GM12878 (cell line): Measurements from ENCODE around the gene DTL.

Experiments used
- GATAD2B ChIP-seq: fragments of 450-650 bp; conservative IDR thresholded peaks from 2 replicates; pipeline ENCODE4 v1.6.1; 2017; ENCODE audit warnings: low read depth, mild to moderate bottlenecking, moderate library complexity
- MYC ChIP-seq: IDR thresholded peaks from 2 replicates; pipeline ENCODE4 v1.6.1; 2011; ENCODE audit warnings: mild to moderate bottlenecking, low read length, moderate library complexity, inconsistent platforms; ENCODE audit not compliant: insufficient read depth, insufficient replicate concordance, insufficient read length, severe bottlenecking
- NR2C2 ChIP-seq: IDR thresholded peaks from 2 replicates; pipeline ENCODE4 v1.6.1; 2011; ENCODE audit warnings: borderline replicate concordance, low read depth; ENCODE audit not compliant: control insufficient read depth, insufficient read length
- POLR2A ChIP-seq: IDR thresholded peaks from 2 replicates; pipeline ENCODE4 v1.6.1; 2011; ENCODE audit warnings: low read depth, mild to moderate bottlenecking, low read length
- POLR2AphosphoS2 ChIP-seq: IDR thresholded peaks from 2 replicates; pipeline ENCODE4 v1.6.1; 2011; ENCODE audit warnings: low read depth, mild to moderate bottlenecking, low read length, improper control_type of control experiment, moderate library complexity
- POLR2AphosphoS5 ChIP-seq: IDR thresholded peaks from 2 replicates; pipeline ENCODE4 v1.6.1; 2011; ENCODE audit warnings: mild to moderate bottlenecking, low read length, inconsistent platforms
- RAD21 ChIP-seq: IDR thresholded peaks from 2 replicates; pipeline ENCODE4 v1.6.1; 2011; ENCODE audit warnings: mild to moderate bottlenecking, low read depth, low read length, moderate library complexity; ENCODE audit not compliant: insufficient read depth
- TAF1 ChIP-seq: IDR thresholded peaks from 2 replicates; pipeline ENCODE4 v1.6.1; 2011; ENCODE audit warnings: mild to moderate bottlenecking, low read depth, low read length, borderline replicate concordance
- TF ChIP-seq, protein P1 (sequence below), 3 experiments: IDR thresholded peaks in 2 of 3; conservative IDR thresholded peaks in 1 of 3; 2 replicates each; pipeline ENCODE4 v1.5.1; 2011; ENCODE audit warnings: low read depth in 3 of 3, low read length in 3 of 3, mild to moderate bottlenecking in 3 of 3, control low read depth in 2 of 3, moderate library complexity in 2 of 3, inconsistent platforms in 1 of 3, mixed read lengths in 1 of 3; ENCODE audit not compliant: control insufficient read depth in 2 of 3, insufficient read depth in 1 of 3; ENCODE audit errors: extremely low read depth in 1 of 3
- TF ChIP-seq, protein P2 (sequence below): fragments of 450-650 bp; IDR thresholded peaks from 2 replicates; pipeline ENCODE4 v1.6.1; 2017; ENCODE audit warnings: low read depth, mild to moderate bottlenecking, moderate library complexity

DNA sequence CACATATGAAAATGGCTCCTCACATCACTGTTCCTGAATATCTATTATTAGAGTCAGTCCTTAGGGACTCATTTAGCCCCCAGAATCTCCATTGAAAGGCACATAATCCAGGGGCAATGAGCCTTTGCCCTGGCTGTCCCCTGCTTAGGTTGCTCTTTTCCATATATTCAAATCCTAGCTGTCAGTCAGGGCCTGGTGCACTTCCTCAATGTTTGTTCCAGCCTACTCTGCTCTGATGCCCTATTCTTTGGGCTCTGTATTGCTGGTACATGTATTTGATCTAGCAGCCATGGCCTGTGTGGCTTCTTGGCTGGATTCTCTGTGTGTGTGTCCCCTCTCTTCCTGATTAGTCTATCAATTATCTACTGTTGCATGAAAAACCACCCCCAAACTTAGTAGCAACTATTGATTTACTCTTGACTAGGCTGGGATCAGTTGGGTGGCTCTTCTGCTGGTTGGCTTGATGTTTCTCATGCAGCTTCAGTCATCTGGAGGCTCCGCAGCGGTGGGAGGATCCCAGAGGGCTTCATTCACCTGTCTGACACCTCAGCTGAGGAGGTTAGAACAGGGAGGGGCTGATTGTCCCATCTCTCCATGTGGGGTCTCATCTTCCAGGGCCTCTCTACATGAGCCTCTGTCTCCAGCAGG is 107.5 kb downstream of the DTL start:
- no peak for TF ChIP-seq GATAD2B
- no peak for TF ChIP-seq POLR2A
- no peak for TF ChIP-seq POLR2AphosphoS5
- no peak for TF ChIP-seq TAF1
- TF ChIP-seq RAD21: no peak
- TF ChIP-seq NR2C2: no peak
- no peak for TF ChIP-seq MYC
- TF ChIP-seq, protein P1, sequence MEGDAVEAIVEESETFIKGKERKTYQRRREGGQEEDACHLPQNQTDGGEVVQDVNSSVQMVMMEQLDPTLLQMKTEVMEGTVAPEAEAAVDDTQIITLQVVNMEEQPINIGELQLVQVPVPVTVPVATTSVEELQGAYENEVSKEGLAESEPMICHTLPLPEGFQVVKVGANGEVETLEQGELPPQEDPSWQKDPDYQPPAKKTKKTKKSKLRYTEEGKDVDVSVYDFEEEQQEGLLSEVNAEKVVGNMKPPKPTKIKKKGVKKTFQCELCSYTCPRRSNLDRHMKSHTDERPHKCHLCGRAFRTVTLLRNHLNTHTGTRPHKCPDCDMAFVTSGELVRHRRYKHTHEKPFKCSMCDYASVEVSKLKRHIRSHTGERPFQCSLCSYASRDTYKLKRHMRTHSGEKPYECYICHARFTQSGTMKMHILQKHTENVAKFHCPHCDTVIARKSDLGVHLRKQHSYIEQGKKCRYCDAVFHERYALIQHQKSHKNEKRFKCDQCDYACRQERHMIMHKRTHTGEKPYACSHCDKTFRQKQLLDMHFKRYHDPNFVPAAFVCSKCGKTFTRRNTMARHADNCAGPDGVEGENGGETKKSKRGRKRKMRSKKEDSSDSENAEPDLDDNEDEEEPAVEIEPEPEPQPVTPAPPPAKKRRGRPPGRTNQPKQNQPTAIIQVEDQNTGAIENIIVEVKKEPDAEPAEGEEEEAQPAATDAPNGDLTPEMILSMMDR (IDR thresholded peaks at IDR 0.05 in 2 of 3, conservative IDR thresholded peaks at IDR 0.05 in 1 of 3; ENCODE audit: control insufficient read depth in 2 of 3, extremely low read depth in 1 of 3, insufficient read depth in 1 of 3, low read depth in 3 of 3, low read length in 3 of 3): no peak
- TF ChIP-seq, protein P2, sequence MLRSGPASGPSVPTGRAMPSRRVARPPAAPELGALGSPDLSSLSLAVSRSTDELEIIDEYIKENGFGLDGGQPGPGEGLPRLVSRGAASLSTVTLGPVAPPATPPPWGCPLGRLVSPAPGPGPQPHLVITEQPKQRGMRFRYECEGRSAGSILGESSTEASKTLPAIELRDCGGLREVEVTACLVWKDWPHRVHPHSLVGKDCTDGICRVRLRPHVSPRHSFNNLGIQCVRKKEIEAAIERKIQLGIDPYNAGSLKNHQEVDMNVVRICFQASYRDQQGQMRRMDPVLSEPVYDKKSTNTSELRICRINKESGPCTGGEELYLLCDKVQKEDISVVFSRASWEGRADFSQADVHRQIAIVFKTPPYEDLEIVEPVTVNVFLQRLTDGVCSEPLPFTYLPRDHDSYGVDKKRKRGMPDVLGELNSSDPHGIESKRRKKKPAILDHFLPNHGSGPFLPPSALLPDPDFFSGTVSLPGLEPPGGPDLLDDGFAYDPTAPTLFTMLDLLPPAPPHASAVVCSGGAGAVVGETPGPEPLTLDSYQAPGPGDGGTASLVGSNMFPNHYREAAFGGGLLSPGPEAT: no peak
- TF ChIP-seq POLR2AphosphoS2: no peak
